Neural cell (in vitro differentiated cells): ENCODE data around the gene GNAQ.

Experiments used
- CTCF ChIP-seq: fragments of 450-650 bp; IDR thresholded peaks from 2 replicates; pipeline ENCODE4 v1.5.1; 2014; ENCODE audit warnings: antibody characterized with exemption, mild to moderate bottlenecking, moderate library complexity; ENCODE audit not compliant: poor library complexity, severe bottlenecking
- EP300 ChIP-seq: fragments of 450-650 bp; conservative IDR thresholded peaks from 2 replicates; pipeline ENCODE4 v1.6.1; 2014; ENCODE audit warnings: antibody characterized with exemption, mild to moderate bottlenecking, moderate library complexity; ENCODE audit not compliant: poor library complexity, severe bottlenecking
- EZH2 ChIP-seq: fragments of 200-600, 300-800 bp; shearing (Covaris generic), sonication (generic); IDR thresholded peaks from 2 replicates; pipeline ENCODE4 v1.6.1; 2014; ENCODE audit warnings: antibody characterized with exemption, low read length, borderline replicate concordance, mild to moderate bottlenecking; ENCODE audit not compliant: insufficient read depth, poor library complexity, severe bottlenecking
- TF ChIP-seq, protein P1 (sequence below): IDR thresholded peaks from 2 replicates; pipeline ENCODE4 v1.6.1; 2012; ENCODE audit warnings: borderline replicate concordance

GRCh38 chr9:77759391-77759790, 272.2 kb downstream of the GNAQ start:
- TF ChIP-seq CTCF (no peak), EZH2 (no peak), EP300 (no peak)
- TF ChIP-seq, protein P1, sequence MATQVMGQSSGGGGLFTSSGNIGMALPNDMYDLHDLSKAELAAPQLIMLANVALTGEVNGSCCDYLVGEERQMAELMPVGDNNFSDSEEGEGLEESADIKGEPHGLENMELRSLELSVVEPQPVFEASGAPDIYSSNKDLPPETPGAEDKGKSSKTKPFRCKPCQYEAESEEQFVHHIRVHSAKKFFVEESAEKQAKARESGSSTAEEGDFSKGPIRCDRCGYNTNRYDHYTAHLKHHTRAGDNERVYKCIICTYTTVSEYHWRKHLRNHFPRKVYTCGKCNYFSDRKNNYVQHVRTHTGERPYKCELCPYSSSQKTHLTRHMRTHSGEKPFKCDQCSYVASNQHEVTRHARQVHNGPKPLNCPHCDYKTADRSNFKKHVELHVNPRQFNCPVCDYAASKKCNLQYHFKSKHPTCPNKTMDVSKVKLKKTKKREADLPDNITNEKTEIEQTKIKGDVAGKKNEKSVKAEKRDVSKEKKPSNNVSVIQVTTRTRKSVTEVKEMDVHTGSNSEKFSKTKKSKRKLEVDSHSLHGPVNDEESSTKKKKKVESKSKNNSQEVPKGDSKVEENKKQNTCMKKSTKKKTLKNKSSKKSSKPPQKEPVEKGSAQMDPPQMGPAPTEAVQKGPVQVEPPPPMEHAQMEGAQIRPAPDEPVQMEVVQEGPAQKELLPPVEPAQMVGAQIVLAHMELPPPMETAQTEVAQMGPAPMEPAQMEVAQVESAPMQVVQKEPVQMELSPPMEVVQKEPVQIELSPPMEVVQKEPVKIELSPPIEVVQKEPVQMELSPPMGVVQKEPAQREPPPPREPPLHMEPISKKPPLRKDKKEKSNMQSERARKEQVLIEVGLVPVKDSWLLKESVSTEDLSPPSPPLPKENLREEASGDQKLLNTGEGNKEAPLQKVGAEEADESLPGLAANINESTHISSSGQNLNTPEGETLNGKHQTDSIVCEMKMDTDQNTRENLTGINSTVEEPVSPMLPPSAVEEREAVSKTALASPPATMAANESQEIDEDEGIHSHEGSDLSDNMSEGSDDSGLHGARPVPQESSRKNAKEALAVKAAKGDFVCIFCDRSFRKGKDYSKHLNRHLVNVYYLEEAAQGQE: no peak
